HG03575 (cell line): ENCODE measurements around the gene RPAP3.

Experiments
- ATAC-seq: cut with Tn5 transposase; IDR thresholded peaks from one replicate; pipeline ENCODE4 v1.9.1; 2021; ENCODE audit not compliant: unreplicated experiment, insufficient number of reproducible peaks, low FRiP score; ENCODE audit errors: extremely low read depth

Gene RPAP3

DNA sequence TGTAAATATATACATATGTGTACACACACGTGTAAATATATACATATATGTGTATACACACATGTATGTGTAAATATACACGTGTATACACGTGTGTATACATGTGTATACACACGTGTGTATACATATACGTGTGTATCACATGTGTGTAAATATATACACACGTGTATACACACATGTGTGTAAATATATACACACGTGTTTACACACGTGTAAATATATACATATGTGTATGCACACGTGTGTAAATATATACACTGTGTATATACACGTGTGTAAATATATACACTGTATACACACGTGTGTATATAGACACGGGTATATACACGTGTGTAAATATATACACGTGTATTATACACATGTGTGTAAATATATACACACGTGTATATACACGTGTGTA is 71.7 kb downstream of the RPAP3 start:
- ATAC-seq = no peak

DNA sequence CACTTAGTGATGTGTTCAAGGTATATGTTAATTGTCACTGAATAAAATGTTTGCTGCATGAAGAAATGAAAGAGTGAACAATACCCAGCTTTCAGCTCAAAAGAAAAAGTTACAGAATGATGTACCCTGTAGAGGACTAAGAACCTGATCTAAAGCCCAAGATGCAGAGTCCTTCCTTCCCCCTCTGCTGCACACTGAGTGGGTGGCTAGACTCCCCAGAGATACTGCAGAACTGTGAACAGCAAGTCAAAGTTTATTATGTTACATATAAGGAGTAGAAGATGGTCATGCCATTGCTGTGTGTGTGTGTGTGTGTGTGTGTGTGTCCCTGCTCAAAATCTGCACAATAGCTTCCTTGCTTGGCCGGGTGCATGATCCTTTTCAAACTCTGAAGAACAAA is 83.9 kb downstream of the RPAP3 start:
- no peak for ATAC-seq

DNA sequence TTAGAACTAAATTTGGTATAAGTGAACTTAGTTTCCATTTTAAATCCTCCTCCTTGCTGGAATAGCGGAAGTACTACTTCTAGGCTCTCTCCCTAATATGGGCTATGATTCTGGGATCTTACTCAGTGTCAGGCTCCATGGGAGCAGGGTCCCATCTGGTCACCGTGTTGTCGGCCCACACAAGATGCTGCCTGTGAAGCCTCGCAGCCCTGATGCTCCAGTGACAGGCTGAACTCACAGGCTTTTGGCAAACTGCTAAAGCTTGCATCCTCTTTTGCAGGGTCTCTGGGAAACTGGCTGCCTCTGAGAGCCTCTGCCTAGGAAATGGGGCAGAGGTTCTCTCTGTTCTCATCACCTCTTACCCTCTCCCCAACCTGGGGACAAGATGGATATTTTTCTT is 88.4 kb downstream of the RPAP3 start:
- ATAC-seq = no peak

DNA sequence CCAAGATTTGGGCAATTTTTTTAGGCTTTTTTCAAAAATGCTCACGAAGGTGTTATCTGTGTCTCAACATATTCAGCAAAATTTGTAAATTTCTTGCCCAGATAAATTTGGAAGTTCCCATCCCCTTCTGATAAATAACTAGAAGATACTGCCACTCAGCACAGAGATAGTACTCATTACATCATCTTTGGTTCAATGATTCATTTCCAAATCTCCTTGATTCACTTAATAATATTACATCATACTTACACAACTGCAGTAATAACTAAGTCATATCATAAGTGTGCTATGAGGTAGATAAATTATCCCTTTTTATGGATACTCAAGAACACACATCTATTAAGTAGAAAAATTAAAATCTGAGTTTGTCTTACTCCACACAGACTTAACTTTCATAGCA is 89.4 kb downstream of the RPAP3 start:
- no peak for ATAC-seq

DNA sequence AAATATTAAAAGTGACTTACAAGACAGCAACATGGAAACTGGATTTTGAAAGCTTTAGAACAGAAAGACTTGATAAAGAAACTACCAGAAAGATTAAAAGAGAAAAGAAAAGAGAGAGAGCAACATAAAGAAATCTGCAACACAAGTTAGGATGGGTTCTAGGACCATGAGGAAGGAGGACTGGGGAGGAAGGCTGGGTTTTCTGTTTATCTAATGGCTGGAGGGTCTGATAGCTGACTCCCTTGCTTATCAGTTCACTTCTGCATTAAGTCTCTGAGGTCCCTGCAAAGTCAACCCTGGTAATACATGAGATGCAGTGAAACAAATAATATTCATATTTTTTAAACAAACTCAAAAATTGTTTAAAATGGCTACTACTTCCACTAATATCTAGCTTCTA is 90.1 kb downstream of the RPAP3 start:
- no peak for ATAC-seq

DNA sequence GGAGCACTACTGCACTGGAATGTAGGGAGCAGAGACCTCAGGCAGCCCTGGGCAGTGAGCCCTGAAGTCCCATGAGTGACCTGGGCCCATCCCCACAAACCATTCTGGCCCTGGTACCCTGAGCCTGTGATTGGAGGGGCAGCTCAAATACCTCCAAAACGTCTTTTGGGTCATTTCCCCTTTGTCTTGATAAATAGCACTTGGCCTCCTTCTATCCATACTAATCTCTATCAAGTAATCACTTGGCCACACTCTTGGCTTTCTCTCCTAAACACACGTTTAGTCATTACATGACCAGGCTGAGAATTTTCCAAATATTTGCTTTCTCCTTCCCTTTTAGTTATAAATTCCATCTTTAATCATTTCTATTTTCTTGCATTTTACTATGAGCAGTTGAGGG is 91.3 kb downstream of the RPAP3 start:
- no peak for ATAC-seq

DNA sequence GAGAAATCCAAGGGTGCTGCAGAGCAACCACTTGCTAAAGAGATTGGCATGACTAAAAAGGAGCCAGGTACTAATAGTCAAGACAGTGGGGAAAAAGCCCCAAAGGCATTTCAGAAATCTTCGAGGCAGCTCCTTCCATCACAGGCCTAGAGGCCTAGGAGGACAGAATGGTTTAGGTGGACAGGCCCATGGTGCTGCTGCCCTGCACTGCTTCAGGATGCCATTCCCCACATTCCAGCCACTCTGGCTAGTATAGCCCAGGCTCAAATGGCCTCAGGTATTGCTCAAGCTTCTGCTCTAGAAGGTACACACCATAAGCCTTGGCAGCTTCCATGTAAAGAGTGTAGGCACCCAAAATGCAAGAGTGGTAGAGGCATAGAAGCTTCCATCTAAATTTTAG is 92.9 kb downstream of the RPAP3 start:
- ATAC-seq = no peak

DNA sequence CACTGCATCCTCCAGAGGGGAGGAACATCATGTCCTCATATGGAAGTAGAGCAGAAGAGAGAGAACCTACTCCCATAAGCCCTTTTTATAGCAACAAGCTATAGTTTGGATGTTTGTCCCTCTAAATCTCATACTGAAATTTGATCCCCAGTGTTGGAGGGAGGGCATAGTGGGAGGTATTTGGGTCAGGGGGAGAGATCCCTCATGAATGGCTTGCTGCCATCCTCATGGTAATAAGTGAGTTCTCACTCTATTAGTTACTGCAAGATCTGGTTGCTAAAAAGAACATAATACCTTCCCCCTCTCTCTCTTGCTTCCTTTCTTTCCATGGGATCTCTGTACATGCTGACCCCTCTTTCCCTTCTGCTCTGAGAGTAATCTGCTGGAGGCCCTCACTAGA is 93.9 kb downstream of the RPAP3 start:
- no peak for ATAC-seq
